Muscle layer of duodenum (tissue), 2 donors: ENCODE results near the gene GPHN.

Experiments
- H3K27ac ChIP-seq: one replicate; pipeline ENCODE4 v1.7.0; 2013; ENCODE audit warnings: mild to moderate bottlenecking, low read length
- H3K27me3 ChIP-seq: one replicate; pipeline ENCODE4 v1.7.0; 2013; ENCODE audit warnings: low read depth, mild to moderate bottlenecking, control low read depth, low read length
- H3K36me3 ChIP-seq, 2 donors: one replicate each; pipeline ENCODE4 v1.7.0; 2013; ENCODE audit warnings: low read length in 2 of 2, control low read depth in 1 of 2, mild to moderate bottlenecking in 1 of 2; ENCODE audit not compliant: insufficient read depth in 2 of 2, control insufficient read depth in 1 of 2
- H3K4me1 ChIP-seq, 2 donors: one replicate each; pipeline ENCODE4 v1.7.0; 2013; ENCODE audit warnings: low read length in 2 of 2, mild to moderate bottlenecking in 2 of 2, control low read depth in 1 of 2, moderate library complexity in 1 of 2; ENCODE audit not compliant: insufficient read depth in 2 of 2, control insufficient read depth in 1 of 2
- H3K4me3 ChIP-seq, 2 donors: one replicate each; pipeline ENCODE4 v1.7.0; 2013; ENCODE audit warnings: low read length in 2 of 2, low read depth in 1 of 2, mild to moderate bottlenecking in 1 of 2
- H3K9me3 ChIP-seq, 2 donors: one replicate each; pipeline ENCODE4 v1.7.0; 2013; ENCODE audit warnings: low read length in 2 of 2, control low read depth in 1 of 2, mild to moderate bottlenecking in 1 of 2; ENCODE audit not compliant: control insufficient read depth in 1 of 2
- donor health status: healthy.

The GPHN gene

DNA sequence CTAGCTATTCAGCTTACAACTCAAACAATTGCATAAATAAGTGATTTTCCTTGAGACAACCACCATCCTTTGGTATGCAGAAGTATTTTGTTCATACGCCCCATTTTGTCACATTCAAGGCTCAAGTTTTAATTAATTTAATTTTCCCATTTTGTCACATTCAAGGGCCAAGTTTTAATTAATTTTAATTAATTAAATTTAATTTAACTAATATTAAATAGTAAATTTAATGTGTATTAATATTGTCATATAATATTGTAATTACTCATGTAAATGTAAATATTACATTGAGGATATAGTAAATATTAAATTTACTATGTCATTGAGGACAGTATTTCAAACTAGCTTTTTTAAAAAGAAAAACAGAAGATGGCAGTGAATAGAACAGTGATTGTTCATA lies 464.5 kb downstream of the GPHN start:
- H3K36me3 ChIP-seq = no peaks in the 10 kb centered on the region
- no peaks in the 10 kb centered on the region for H3K27me3 ChIP-seq
- no peak overlapping the region for H3K4me3 ChIP-seq
- H3K4me1 ChIP-seq = no peaks in the 10 kb centered on the region
- H3K27ac ChIP-seq = no peak overlapping the region
- H3K9me3 ChIP-seq = no peaks in the 10 kb centered on the region

DNA sequence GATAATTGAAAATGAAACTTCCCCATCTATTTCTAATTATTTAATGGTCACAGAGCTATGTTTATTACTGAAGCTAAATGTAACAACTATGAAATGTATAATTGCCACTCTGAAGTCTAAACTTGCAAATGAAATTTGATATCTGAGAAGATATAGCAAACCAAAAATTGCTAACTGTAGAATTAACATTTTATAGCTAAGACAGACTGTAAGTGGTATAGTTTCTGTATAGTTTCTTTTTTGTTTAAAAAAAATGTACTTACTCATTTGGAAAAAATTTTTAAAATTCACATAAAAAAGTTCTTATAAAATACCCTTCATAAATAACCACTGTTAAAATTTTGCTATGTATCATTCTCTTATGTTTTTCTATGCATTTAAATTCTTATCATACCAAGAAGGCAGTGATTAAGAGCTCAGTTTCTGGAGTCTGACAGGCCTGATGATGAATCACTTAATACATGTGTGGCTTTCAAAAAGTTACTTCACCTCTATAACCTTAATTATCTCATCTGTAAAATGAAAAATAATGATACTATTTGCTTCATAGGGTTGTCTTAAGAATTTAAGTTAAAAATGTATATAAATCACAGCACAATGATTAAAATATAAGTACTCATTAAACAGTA lies 466.6 kb downstream of the GPHN start:
- no peaks in the 10 kb centered on the region for H3K9me3 ChIP-seq
- no peaks in the 10 kb centered on the region for H3K36me3 ChIP-seq
- H3K4me1 ChIP-seq = no peaks in the 10 kb centered on the region
- H3K27ac ChIP-seq = no peak overlapping the region
- H3K4me3 ChIP-seq = no peak overlapping the region
- no peaks in the 10 kb centered on the region for H3K27me3 ChIP-seq

DNA sequence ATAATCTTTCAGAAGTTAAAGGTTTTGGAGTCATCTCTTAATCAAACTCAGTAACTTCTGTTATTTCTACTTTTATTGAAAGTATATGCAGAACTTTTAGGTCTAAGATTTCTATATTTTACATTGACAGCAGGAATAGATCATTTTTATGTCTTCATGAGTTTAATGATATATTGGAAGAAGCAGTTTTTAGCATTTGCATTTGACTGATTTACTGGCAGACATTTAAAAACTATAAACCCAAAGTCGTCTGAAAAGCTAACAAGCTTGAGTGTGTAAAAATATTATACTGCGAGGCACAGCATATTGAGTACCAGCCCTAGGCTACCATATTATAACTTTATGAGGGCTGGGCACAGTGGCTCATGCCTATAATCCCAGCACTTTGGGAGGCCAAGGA lies 467.3 kb downstream of the GPHN start:
- no peaks in the 10 kb centered on the region for H3K4me1 ChIP-seq
- no peaks in the 10 kb centered on the region for H3K27me3 ChIP-seq
- H3K27ac ChIP-seq = no peak overlapping the region
- H3K9me3 ChIP-seq = no peaks in the 10 kb centered on the region
- H3K36me3 ChIP-seq = no peaks in the 10 kb centered on the region
- H3K4me3 ChIP-seq = no peak overlapping the region

DNA sequence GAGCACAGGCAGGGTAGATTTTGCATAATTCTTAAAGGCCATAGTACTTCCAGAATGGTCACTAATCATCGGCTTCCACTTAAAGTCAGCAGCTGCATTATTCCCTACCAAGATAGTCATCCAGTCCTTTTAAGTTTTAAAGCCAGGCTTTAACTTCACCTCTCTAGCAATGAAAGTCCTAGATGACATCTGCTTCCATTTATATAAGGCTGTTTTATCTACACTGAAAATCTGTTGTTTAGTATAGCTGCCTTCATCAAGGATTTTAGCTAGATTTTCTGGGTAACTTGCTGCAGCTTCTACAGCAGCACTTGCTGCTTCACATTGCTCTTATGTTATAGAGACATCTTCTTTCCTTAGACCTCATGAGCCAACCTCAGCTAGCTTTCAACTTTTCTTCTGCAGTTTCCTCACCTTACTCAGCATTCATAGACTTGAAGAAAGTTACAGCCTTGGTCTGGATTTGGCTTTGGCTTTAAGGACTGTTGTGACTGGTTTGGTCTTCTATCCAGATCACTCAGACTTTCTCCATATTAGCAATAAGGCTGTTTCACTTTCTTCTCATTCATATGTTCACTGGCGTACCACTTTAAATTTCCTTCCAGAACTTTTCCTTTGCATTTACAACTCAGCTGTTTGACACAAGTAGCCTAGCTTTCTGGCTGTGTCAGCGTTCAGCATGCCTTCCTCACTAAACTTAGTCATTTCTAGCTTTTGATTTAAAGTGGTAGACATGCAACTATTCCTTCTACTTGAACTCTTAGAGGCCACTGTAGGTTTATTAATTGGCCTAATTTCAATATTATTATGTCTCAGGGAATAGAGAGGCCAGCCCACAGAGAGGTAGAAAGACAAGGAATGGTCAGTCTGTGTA lies 471.4 kb downstream of the GPHN start:
- Histone ChIP-seq H3K9me3 (no peaks in the 10 kb centered on the region), H3K4me1 (no peaks in the 10 kb centered on the region), H3K4me3 (no peak overlapping the region), H3K36me3 (no peaks in the 10 kb centered on the region), H3K27ac (no peak overlapping the region), H3K27me3 (no peaks in the 10 kb centered on the region)

DNA sequence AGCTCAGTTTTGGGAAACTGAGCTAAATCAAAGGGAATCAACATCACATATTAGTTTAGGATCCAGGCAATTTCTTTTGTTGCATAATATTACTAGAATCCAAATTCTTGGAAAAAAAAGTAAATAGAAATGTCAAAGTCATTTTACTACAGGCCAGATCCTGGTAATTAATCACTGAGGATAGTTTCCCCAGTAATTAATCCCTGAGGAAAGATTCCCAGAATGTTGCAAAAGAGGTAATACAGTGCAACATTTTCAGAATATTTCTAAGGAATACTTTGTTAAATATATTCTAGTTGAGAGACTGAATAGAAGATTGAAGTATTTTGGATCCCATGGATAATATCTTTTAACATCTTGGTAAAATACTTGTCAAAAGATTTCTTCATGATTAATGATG lies 474.3 kb downstream of the GPHN start:
- peaks cover 0 to 3% of the 10 kb centered on the region in 2 donors for H3K36me3 ChIP-seq
- H3K27me3 ChIP-seq = no peaks in the 10 kb centered on the region
- no peaks in the 10 kb centered on the region for H3K9me3 ChIP-seq
- no peaks in the 10 kb centered on the region for H3K4me1 ChIP-seq
- no peak overlapping the region for H3K27ac ChIP-seq
- H3K4me3 ChIP-seq = no peak overlapping the region

DNA sequence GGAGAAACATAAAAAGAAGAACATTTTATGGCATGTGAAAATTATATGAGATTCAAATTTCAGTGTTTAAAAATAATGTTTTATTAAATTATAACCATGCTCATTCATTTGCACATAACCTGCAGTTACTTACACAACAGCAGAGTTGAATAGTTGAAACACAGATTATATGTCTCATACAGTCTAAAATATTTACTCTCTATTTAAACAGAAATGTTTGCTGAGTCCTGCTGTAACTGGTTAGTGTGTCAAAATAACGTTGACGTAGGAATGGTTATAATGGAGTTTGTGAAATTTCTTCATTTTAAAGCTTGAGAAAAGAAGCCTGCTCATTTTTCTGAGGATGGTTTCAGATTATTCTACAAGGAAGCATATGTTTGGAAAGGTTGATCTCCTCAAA lies 484.8 kb downstream of the GPHN start:
- Histone ChIP-seq H3K4me1 (no peaks in the 10 kb centered on the region), H3K9me3 (no peaks in the 10 kb centered on the region), H3K27ac (no peak overlapping the region), H3K27me3 (no peaks in the 10 kb centered on the region), H3K36me3 (peaks cover 0 to 8% of the 10 kb centered on the region in 2 donors), H3K4me3 (no peak overlapping the region)

DNA sequence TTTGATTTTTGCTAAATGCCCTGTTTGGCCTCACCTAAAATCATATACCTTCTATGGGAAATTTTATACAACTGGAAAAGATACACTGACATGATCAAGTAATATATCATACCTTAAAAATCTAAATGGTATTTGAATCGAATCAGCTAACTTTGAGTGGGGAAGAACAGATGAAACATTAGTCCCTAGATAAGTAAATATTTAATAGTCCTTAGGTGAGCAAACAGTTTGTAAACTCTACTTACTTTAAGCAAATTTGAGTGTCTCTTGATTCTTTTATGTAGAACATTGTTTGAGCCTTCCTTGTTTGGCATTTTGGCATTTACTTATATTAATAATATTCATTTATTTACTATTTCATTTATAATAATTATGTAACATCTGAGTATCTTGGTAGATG lies 485.6 kb downstream of the GPHN start:
- Histone ChIP-seq H3K36me3 (peaks cover 0 to 11% of the 10 kb centered on the region in 2 donors), H3K4me1 (no peaks in the 10 kb centered on the region), H3K27ac (no peak overlapping the region), H3K9me3 (no peaks in the 10 kb centered on the region), H3K4me3 (no peak overlapping the region), H3K27me3 (no peaks in the 10 kb centered on the region)

DNA sequence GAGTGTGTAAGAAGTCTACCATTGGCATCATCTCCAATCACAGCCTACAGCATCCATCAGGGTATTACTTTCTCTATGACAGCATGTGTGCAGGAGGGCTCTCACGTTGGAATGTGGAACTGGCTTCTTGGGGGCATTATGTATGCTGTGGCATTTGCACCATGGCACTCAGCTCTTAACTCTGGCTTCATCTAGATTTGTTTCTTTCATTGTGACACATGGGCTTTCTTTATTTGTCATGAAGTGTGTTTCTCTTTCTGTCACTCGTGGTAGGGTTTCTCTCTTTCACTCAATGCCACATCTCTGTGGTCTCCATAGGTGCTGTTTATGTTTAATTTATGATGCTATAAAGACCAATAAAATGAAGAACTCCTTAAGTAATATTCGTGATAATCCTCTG lies 490.1 kb downstream of the GPHN start:
- Histone ChIP-seq H3K4me3 (no peak overlapping the region), H3K27me3 (no peaks in the 10 kb centered on the region), H3K4me1 (no peaks in the 10 kb centered on the region), H3K27ac (no peak overlapping the region), H3K36me3 (peaks cover 0 to 7% of the 10 kb centered on the region in 2 donors), H3K9me3 (no peaks in the 10 kb centered on the region)

DNA sequence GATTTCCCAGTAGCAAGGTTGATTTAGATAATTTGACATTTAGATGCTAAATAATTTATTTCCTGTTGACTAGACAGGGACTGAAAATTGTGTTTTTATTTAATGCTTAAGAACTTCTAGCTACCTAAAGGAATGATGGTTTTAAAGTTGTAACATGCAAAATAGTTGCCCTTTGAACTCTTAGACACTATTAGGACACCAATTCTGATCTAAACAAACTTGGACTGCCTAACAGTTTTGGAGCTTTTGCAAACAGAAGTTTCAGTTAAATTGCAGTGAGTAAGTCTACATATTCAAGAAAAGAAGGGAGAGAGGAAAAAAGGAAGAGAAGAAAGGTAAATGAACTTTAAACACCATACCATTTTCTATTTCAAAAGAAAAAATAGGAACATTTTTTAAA lies 492.0 kb downstream of the GPHN start:
- H3K27me3 ChIP-seq = no peaks in the 10 kb centered on the region

DNA sequence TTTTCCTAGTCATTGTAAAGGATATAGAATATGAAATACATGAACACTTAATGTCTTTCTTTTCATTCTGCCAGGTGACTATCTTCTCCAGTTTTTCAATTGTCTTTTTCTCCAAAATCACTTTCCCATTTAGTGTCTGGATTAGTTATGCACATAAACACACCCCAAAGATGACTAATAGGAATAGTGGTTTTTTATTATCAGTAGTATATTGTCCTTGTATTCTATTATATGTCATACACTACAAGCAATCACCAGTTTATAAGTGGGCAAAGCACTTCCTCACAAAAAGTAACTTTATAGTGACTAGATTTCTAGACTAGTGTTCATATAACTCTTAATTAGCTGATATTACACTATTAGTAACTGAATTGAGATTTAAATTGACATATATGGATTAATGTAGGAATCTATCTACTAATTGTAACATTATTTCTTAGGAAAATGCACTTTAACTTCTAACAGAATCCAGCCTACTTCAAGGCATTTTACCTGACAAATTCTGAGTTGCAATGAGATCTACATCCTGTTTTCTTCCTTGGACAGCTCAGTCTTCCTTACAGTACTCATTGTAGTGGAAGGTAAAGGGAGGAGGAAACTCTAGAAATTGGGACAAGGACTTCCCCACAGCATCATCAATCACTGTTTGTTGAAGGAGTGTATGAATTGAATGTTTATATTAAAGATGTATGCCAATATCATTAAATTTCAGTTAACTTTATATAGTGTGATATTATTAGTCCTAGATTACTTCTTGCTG lies 495.2 kb downstream of the GPHN start:
- Histone ChIP-seq H3K4me3 (no peak overlapping the region), H3K4me1 (no peaks in the 10 kb centered on the region), H3K27me3 (no peaks in the 10 kb centered on the region), H3K27ac (no peak overlapping the region), H3K36me3 (no peaks in the 10 kb centered on the region), H3K9me3 (no peaks in the 10 kb centered on the region)

More for the DNA sequence above, 492.0 kb downstream of the GPHN start:
- Histone ChIP-seq H3K4me1 (no peaks in the 10 kb centered on the region), H3K4me3 (no peak overlapping the region), H3K27ac (no peak overlapping the region), H3K36me3 (peaks cover 0 to 7% of the 10 kb centered on the region in 2 donors), H3K9me3 (no peaks in the 10 kb centered on the region)

DNA sequence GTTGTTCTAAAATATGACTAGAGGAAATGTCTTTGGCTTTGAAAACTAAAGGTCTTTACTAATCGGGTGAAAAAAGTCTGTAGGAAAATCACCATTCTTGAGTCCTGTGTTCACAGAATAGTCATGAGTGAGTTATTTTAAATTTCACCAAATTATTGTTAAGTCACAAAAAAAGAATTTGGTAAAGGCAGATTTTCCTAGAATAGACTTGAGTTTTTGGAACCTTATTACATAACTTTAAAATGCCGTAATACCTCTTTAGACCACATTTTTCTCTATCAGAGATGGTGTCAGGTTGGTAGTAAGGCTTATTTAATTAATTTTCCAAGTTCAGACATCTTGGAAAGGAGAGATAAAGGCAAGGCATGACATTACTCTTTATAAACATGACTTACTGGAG lies 496.6 kb downstream of the GPHN start:
- Histone ChIP-seq H3K36me3 (no peaks in the 10 kb centered on the region), H3K27me3 (no peaks in the 10 kb centered on the region), H3K27ac (no peak overlapping the region), H3K4me3 (no peak overlapping the region), H3K4me1 (no peaks in the 10 kb centered on the region), H3K9me3 (no peaks in the 10 kb centered on the region)
